AG04449 (cell line): Measurements from ENCODE around the gene ITPR1.

Experiments
- CTCF ChIA-PET: fragments of 350-600 bp; formaldehyde crosslinking; extraction: SDS; loops from one replicate; lab custom pipeline; 2021; ENCODE audit warnings: antibody characterized with exemption; lab: Yijun Ruan, JAX
- POLR2A ChIA-PET: fragments of 400-600, 350-600 bp; formaldehyde crosslinking; extraction: SDS; loops from one replicate; lab custom pipeline; 2020; ENCODE audit warnings: antibody characterized with exemption, inconsistent platforms; lab: Yijun Ruan, JAX
- DNase-seq: peaks from one replicate; pipeline ENCODE4 v3.0.0-alpha.2; 2010; ENCODE audit warnings: low read depth, low spot score
- H3K4me3 ChIP-seq: 2 replicates; pipeline ENCODE4 v1.5.1; 2011; ENCODE audit warnings: low read depth, mild to moderate bottlenecking, control low read depth, low read length
- CTCF ChIP-seq: IDR thresholded peaks from one replicate; pipeline ENCODE4 v1.5.1; 2011; ENCODE audit warnings: mild to moderate bottlenecking, moderate library complexity, low read length, control low read depth, inconsistent platforms; ENCODE audit not compliant: insufficient read depth; ENCODE audit errors: missing control alignments

Gene ITPR1

GRCh38 chr3:4744405-4745234 lies 251.5 kb downstream of the ITPR1 start:
- no peak for TF ChIP-seq CTCF
- no peak overlapping the region for H3K4me3 ChIP-seq
- CTCF ChIA-PET: interaction anchor here (0.8 to 1.0 kb wide), 2 partner anchors 19 to 33 kb away, joined by 3 read pairs; no protein-coding TSS in a partner anchor
- DNase-seq: no peak
- POLR2A ChIA-PET: interaction anchor here (0.7 to 1.0 kb wide), 3 partner anchors 21 to 234 kb away, joined by 3 to 4 read pairs (median 3); no protein-coding TSS in a partner anchor

DNA sequence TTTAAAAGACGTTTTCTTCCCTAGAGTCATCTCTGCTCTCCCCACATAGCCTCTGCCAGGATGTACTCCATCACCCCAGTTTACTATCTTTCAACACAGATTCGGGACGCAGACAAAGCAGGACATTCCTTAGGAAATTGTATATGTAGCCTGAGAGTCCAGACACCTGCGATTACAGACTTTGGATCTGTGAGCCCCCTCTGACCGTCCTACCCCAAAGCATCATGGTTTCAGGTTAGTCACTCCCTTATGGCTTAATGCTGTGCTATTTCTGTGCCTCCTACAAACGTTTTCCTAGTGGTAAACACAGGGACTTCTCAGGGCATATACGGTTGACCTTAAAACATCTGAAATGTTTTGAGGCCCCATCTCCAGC lies 252.1 kb downstream of the ITPR1 start:
- CTCF ChIA-PET: interaction anchor here (1.0 kb wide), 1 partner anchor 33 kb away, joined by 3 read pairs; no protein-coding TSS in a partner anchor
- no peak for TF ChIP-seq CTCF
- DNase-seq: no peak
- POLR2A ChIA-PET: interaction anchor here (0.7 to 1.4 kb wide), 3 partner anchors 21 to 234 kb away, joined by 3 to 4 read pairs (median 3); partner anchors contain the start of gene BHLHE40
- H3K4me3 ChIP-seq: no peak overlapping the region

- no peak for DNase-seq
- H3K4me3 ChIP-seq: no peak overlapping the region
- CTCF ChIA-PET: no interaction called here
- POLR2A ChIA-PET: interaction anchor here (0.6 to 1.4 kb wide), 3 partner anchors 233 to 257 kb away, joined by 3 read pairs; partner anchors contain the start of gene BHLHE40
- no peak for TF ChIP-seq CTCF
Observed at GRCh38 chr3:4746241-4746958, 253.3 kb downstream of the ITPR1 start.

GRCh38 chr3:4748127-4748526 lies 255.0 kb downstream of the ITPR1 start:
- CTCF ChIA-PET: interaction anchor here (1.0 to 1.6 kb wide), 3 partner anchors 8 to 229 kb away, joined by 3 read pairs; no protein-coding TSS in a partner anchor
- DNase-seq: no peak
- POLR2A ChIA-PET: interaction anchor here (1.5 kb wide), 1 partner anchor 236 kb away, joined by 5 read pairs; no protein-coding TSS in a partner anchor
- TF ChIP-seq CTCF: no peak
- H3K4me3 ChIP-seq: no peak overlapping the region

DNA sequence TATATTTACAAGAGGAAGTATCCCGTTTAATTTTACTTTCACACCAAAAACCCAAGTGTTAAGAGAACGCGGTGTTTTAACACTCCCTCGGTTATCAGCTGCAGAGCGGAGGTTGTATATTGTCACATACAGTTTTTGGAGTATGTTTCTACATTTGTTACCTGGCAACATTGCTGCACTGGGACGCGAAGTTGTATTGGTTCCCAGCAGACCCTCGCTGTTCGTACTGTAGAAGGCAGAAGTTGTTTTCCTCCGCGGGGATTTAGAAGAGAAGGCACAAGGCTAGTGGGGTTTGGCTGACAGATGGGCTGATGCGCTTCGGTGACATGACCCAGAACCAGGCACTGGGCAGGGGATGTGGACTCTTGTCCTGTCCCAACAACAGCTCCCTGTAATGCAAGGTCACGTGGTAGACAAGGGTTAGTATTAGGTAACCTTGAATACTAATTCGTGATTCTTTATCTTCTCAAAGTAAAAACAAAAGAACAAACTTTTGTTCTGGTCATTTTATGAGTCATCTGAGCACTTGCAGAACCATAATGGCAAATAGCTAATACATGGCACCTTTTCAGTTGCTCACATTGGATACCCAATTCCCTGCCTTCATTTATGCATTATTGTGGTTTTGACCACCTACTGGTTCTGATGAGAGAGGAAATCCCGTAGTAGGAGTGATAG lies 255.7 kb downstream of the ITPR1 start:
- no peak for TF ChIP-seq CTCF
- POLR2A ChIA-PET: interaction anchor here (1.5 kb wide), 1 partner anchor 235 kb away, joined by 5 read pairs; no protein-coding TSS in a partner anchor
- CTCF ChIA-PET: interaction anchor here (1.6 kb wide), 1 partner anchor 10 kb away, joined by 3 read pairs; no protein-coding TSS in a partner anchor
- no peak overlapping the region for H3K4me3 ChIP-seq
- DNase-seq: no peak
